Right atrium auricular region (tissue), 2 donors: Measurements from ENCODE around the gene TUBB3. TPM values are rescaled to one million over a fixed set of nuclear protein-coding genes. Genes with fewer than 3 reads are reported as not detected.

Experiments used
- DNase-seq: peaks from one replicate; pipeline ENCODE4 v3.0.0-alpha.2; 2019; ENCODE audit warnings: low spot score
- H3K27ac ChIP-seq, 2 donors: fragments of 200-600 bp; sonication (generic); 1 replicate in 1 of 2; 2 replicates in 1 of 2; pipeline ENCODE4 v1.5.1; 2016 to 2019
- H3K27me3 ChIP-seq, 2 donors: fragments of 200-600 bp; sonication (generic); one replicate each; pipeline versions ENCODE4 v1.5.1 to v1.6.0; 2017 to 2019
- H3K36me3 ChIP-seq: fragments of 200-600 bp; sonication (generic); one replicate; pipeline ENCODE4 v1.5.1; 2016
- H3K4me1 ChIP-seq, 2 donors: fragments of 200-600 bp; sonication (generic); one replicate each; pipeline versions ENCODE4 v1.5.1 to v1.6.0; 2017 to 2019
- H3K4me3 ChIP-seq, 2 donors: fragments of 200-600 bp; sonication (generic); 1 replicate in 1 of 2; 2 replicates in 1 of 2; pipeline ENCODE4 v1.5.1; 2017 to 2019; ENCODE audit warnings: mild to moderate bottlenecking in 1 of 2, moderate library complexity in 1 of 2
- H3K9me3 ChIP-seq, 2 donors: fragments of 200-600 bp; sonication (generic); one replicate each; pipeline ENCODE4 v1.5.1; 2019
- total RNA-seq, 2 donors: library from RNA; depleted of rRNA; stranded (reverse); fragments of >200 nt; gene quantifications; one replicate each; pipeline ENCODE4 v1.1.0, GENCODE V29; 2016
- TF ChIP-seq, protein P1 (sequence below), 2 donors: fragments of 200-600 bp; sonication (generic); IDR thresholded peaks; one replicate each; pipeline ENCODE4 v1.5.1; 2019; ENCODE audit warnings: antibody characterized with exemption in 2 of 2

The TUBB3 gene
- total RNA-seq, 2 donors from 2014 or later, result 2.2 to 6.4 TPM

- DNase-seq, result no peak
These were observed 24.8 kb upstream of the TUBB3 start for GRCh38 chr16:89898201-89898967.

GRCh38 chr16:89899879-89900481 lies 23.2 kb upstream of the TUBB3 start:
- DNase-seq, result no peak
- TF ChIP-seq, protein P1, sequence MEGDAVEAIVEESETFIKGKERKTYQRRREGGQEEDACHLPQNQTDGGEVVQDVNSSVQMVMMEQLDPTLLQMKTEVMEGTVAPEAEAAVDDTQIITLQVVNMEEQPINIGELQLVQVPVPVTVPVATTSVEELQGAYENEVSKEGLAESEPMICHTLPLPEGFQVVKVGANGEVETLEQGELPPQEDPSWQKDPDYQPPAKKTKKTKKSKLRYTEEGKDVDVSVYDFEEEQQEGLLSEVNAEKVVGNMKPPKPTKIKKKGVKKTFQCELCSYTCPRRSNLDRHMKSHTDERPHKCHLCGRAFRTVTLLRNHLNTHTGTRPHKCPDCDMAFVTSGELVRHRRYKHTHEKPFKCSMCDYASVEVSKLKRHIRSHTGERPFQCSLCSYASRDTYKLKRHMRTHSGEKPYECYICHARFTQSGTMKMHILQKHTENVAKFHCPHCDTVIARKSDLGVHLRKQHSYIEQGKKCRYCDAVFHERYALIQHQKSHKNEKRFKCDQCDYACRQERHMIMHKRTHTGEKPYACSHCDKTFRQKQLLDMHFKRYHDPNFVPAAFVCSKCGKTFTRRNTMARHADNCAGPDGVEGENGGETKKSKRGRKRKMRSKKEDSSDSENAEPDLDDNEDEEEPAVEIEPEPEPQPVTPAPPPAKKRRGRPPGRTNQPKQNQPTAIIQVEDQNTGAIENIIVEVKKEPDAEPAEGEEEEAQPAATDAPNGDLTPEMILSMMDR (IDR thresholded peaks at IDR 0.05), result no peak
- no peaks in the 10 kb centered on the region for H3K4me1 ChIP-seq
- H3K36me3 ChIP-seq, result peaks cover 80% of the 10 kb centered on the region
- H3K27ac ChIP-seq, result no peak overlapping the region
- H3K4me3 ChIP-seq, result no peak overlapping the region
- no peaks in the 10 kb centered on the region for H3K27me3 ChIP-seq
- H3K9me3 ChIP-seq, result no peaks in the 10 kb centered on the region

More at GRCh38 chr16:89898201-89898967, 24.8 kb upstream of the TUBB3 start:
- H3K27ac ChIP-seq, result no peak overlapping the region
- no peaks in the 10 kb centered on the region for H3K27me3 ChIP-seq
- peaks cover 78% of the 10 kb centered on the region for H3K36me3 ChIP-seq
- no peaks in the 10 kb centered on the region for H3K4me1 ChIP-seq
- H3K9me3 ChIP-seq, result no peaks in the 10 kb centered on the region
- no peak overlapping the region for H3K4me3 ChIP-seq
- TF ChIP-seq, protein P1 (IDR thresholded peaks at IDR 0.05), result no peak

- Histone ChIP-seq H3K27ac (no peak overlapping the region), H3K36me3 (peaks cover 80% of the 10 kb centered on the region), H3K4me3 (no peak overlapping the region), H3K4me1 (no peaks in the 10 kb centered on the region), H3K27me3 (no peaks in the 10 kb centered on the region), H3K9me3 (no peaks in the 10 kb centered on the region)
- TF ChIP-seq, protein P1 (IDR thresholded peaks at IDR 0.05), result no peak
- no peak for DNase-seq
These were observed 22.3 kb upstream of the TUBB3 start for GRCh38 chr16:89900885-89901284.

DNA sequence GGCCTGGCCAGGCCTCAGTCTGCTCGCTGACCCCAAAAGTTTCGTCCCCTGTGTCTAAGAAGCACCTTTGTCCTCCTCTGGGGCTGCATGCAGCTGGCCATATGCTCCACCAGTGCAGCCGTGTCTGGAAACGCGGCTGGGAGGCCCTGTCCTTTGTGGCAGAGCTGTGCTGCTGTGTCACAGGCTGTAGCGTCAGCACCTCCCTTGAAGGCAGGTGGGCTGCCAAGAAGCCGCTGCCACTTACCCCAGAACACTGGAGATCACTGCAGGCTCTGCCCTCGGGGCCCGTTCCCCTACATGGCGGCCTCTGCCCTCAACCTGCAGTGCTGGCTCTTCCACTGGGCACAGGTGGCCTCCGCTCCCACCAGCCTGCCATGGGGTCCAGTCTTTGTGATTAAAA lies 20.2 kb upstream of the TUBB3 start:
- Histone ChIP-seq H3K27ac (no peak overlapping the region), H3K36me3 (peaks cover 80% of the 10 kb centered on the region)
- TF ChIP-seq, protein P1 (IDR thresholded peaks at IDR 0.05), result no peak

GRCh38 chr16:89903908-89904515 lies 19.1 kb upstream of the TUBB3 start:
- Histone ChIP-seq H3K36me3 (peaks cover 78% of the 10 kb centered on the region), H3K4me3 (no peak overlapping the region), H3K27ac (no peak overlapping the region), H3K9me3 (no peaks in the 10 kb centered on the region), H3K4me1 (no peaks in the 10 kb centered on the region), H3K27me3 (no peaks in the 10 kb centered on the region)
- DNase-seq, result no peak
- TF ChIP-seq, protein P1 (IDR thresholded peaks at IDR 0.05), result no peak

More for the DNA sequence above, 20.2 kb upstream of the TUBB3 start:
- no peaks in the 10 kb centered on the region for H3K4me1 ChIP-seq
- no peak for DNase-seq
- H3K9me3 ChIP-seq, result no peaks in the 10 kb centered on the region
- no peak overlapping the region for H3K4me3 ChIP-seq
- H3K27me3 ChIP-seq, result no peaks in the 10 kb centered on the region
